ENCODE results near the gene OR5H2.

OR5H2 gene

GRCh38 chr3:98326105-98326893 is 44.0 kb downstream of the OR5H2 start:
- DNase-seq = no peak
- Histone ChIP-seq H3K4me3 (ENCODE audit: low read depth, low read length) (no peak overlapping the region), H3K36me3 (no peaks in the 10 kb centered on the region), H3K27me3 (peaks cover 8% of the 10 kb centered on the region), H3K4me1 (no peaks in the 10 kb centered on the region), H3K9me3 (no peaks in the 10 kb centered on the region)
- no peak for TF ChIP-seq CTCF (IDR thresholded peaks at IDR 0.05; ENCODE audit: low read depth, low read length)

- no peak overlapping the region for H3K4me3 ChIP-seq (ENCODE audit: low read depth, low read length)
These were observed 44.6 kb downstream of the OR5H2 start for GRCh38 chr3:98326945-98327344.

GRCh38 chr3:98328933-98329332 is 46.6 kb downstream of the OR5H2 start:
- Histone ChIP-seq H3K4me3 (ENCODE audit: low read depth, low read length) (no peak overlapping the region), H3K4me1 (no peaks in the 10 kb centered on the region), H3K36me3 (no peaks in the 10 kb centered on the region), H3K9me3 (no peaks in the 10 kb centered on the region), H3K27me3 (peaks cover 5% of the 10 kb centered on the region; the same call in 1 of the 2 replicates)
- DNase-seq = no peak
- TF ChIP-seq CTCF (IDR thresholded peaks at IDR 0.05; ENCODE audit: low read depth, low read length) = no peak

More at GRCh38 chr3:98326945-98327344, 44.6 kb downstream of the OR5H2 start:
- Histone ChIP-seq H3K4me1 (no peaks in the 10 kb centered on the region), H3K36me3 (no peaks in the 10 kb centered on the region), H3K9me3 (no peaks in the 10 kb centered on the region), H3K27me3 (peaks cover 8% of the 10 kb centered on the region)
- DNase-seq = no peak
- no peak for TF ChIP-seq CTCF (IDR thresholded peaks at IDR 0.05; ENCODE audit: low read depth, low read length)

GRCh38 chr3:98329392-98330124 is 47.3 kb downstream of the OR5H2 start:
- Histone ChIP-seq H3K4me3 (ENCODE audit: low read depth, low read length) (no peak overlapping the region), H3K9me3 (no peaks in the 10 kb centered on the region), H3K36me3 (no peaks in the 10 kb centered on the region), H3K27me3 (peaks cover 5% of the 10 kb centered on the region; the same call in 1 of the 2 replicates), H3K4me1 (no peaks in the 10 kb centered on the region)
- DNase-seq = peak; percentile 52
- peak; percentile 89 for TF ChIP-seq CTCF (IDR thresholded peaks at IDR 0.05; ENCODE audit: low read depth, low read length)

GRCh38 chr3:98331329-98331728 is 49.0 kb downstream of the OR5H2 start:
- Histone ChIP-seq H3K4me1 (no peaks in the 10 kb centered on the region), H3K36me3 (no peaks in the 10 kb centered on the region), H3K4me3 (ENCODE audit: low read depth, low read length) (no peak overlapping the region), H3K9me3 (no peaks in the 10 kb centered on the region), H3K27me3 (0 out of 2 replicates have a peak, but pooled peaks cover 2% of the 10 kb centered on the region)
- DNase-seq = no peak
- TF ChIP-seq CTCF (IDR thresholded peaks at IDR 0.05; ENCODE audit: low read depth, low read length) = no peak
